Kidney capillary endothelial cell (primary cell): ENCODE data around the gene HMGCR.
A peak's percentile ranks its signal among the peaks of the same experiment; 100 is the strongest.
"Not testable (repeated sequence)": the region's sequence is repeated elsewhere in the genome, so short reads cannot be mapped to it uniquely, and the experiment has no call there.

Experiments used
- DNase-seq: peaks from one replicate; pipeline ENCODE4 v3.0.0-alpha.2; 2018; ENCODE audit warnings: low spot score

Gene HMGCR

DNA sequence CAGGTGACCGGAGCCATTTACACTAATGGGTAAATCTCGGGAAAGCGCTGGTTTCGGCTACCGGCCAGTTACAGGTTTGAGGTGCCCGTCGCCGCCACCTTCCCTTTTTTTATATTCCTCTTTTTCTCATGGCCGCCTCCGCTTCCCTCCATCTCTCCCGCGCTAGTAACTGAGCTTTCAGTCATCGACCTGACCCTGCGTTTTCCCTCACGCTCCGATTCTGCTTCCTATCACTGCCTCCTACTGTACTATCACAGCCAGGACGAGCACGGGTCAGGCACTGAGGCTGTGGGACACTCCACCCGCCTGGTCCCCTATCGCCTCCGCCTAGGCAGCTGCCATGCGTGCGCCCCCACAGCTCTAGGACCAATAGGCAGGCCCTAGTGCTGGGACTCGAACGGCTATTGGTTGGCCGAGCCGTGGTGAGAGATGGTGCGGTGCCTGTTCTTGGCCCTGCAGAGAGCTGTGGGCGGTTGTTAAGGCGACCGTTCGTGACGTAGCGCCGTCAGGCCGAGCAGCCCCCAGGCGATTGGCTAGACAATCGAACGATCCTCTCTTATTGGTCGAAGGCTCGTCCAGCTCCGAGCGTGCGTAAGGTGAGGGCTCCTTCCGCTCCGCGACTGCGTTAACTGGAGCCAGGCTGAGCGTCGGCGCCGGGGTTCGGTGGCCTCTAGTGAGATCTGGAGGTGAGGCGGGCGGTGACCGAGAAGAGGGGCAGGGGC, at the start of gene HMGCR:
Gene HMGCR, plus strand, starts transcription at position 606 of the 722 bp plus-strand sequence. CDS start 5,386 bp downstream, outside the sequence.
- peak; percentile 99 for DNase-seq

GRCh38 chr5:75291844-75292243, 45.2 kb upstream of the HMGCR start:
- not testable (repeated sequence) for DNase-seq

DNA sequence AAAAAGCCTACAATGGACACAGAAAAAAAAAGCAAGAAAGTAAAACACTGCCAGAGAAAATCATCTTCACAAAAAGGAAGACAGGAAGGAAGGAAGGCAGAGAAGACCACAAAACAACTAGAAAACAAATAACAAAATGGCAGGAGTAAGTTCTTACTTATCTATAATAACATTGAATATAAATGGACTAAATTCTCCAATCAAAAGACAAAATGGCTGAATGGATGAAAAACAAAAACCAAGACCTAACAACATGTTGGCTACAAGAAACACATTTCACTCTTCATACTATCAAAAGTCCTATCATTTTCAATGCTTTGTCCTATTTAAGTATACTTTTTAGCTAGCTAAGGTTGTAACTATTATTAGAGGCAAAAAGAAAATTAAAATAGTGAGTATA, 36.9 kb upstream of the HMGCR start:
- DNase-seq: no peak

GRCh38 chr5:75303419-75303818, 33.6 kb upstream of the HMGCR start:
- no peak for DNase-seq

GRCh38 chr5:75304486-75304885, 32.5 kb upstream of the HMGCR start:
- not testable (repeated sequence) for DNase-seq

DNA sequence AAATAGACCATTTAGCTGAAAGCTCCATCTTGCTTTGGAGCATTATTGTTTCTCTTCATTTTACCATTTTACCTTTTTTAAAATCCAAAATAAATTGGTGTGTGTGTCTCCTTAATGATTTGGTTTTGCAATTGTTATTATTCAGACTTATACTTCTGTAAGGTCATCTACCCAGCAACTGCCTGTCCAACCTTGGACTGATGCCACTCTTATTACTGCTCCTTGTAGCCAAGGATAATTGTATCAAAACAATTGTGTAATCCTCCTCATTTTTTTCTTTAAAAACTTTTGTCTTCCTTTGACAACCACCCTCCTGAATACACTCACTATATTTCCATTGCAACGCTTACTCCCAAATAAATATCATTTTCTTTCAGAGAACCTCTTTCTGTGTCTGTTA, 30.3 kb upstream of the HMGCR start:
- no peak for DNase-seq

GRCh38 chr5:75310212-75310611, 26.8 kb upstream of the HMGCR start:
- no peak for DNase-seq

GRCh38 chr5:75319148-75319547, 17.9 kb upstream of the HMGCR start:
- DNase-seq: not testable (repeated sequence)

DNA sequence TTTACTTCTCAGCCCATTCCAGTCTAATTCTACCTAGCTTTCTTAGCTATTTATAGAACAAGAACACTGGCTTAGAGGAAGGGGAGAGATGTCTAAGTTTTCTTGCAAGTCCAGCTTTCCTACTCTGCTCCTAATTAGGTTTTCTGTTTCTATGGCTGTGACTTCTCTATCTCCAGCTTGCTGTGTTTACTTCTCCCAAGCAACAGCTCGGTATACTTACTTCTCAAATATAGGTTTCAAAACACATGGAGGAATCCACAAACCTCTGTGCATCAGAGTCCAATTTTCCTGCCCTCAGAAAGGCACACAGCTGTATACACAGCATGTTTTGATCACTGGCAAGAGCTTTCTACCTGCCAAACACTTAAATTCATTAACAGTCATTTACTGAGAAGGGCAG, 17.4 kb upstream of the HMGCR start:
- no peak for DNase-seq

GRCh38 chr5:75320371-75320770, 16.6 kb upstream of the HMGCR start:
- DNase-seq: no peak

GRCh38 chr5:75322066-75322465, 15.0 kb upstream of the HMGCR start:
- no peak for DNase-seq

- DNase-seq: no peak
Measured at GRCh38 chr5:75324791-75325190, 12.2 kb upstream of the HMGCR start.

- DNase-seq: no peak
Measured at GRCh38 chr5:75325242-75325641, 11.8 kb upstream of the HMGCR start.

- no peak for DNase-seq
Measured at GRCh38 chr5:75330404-75330803, 6.6 kb upstream of the HMGCR start.

DNA sequence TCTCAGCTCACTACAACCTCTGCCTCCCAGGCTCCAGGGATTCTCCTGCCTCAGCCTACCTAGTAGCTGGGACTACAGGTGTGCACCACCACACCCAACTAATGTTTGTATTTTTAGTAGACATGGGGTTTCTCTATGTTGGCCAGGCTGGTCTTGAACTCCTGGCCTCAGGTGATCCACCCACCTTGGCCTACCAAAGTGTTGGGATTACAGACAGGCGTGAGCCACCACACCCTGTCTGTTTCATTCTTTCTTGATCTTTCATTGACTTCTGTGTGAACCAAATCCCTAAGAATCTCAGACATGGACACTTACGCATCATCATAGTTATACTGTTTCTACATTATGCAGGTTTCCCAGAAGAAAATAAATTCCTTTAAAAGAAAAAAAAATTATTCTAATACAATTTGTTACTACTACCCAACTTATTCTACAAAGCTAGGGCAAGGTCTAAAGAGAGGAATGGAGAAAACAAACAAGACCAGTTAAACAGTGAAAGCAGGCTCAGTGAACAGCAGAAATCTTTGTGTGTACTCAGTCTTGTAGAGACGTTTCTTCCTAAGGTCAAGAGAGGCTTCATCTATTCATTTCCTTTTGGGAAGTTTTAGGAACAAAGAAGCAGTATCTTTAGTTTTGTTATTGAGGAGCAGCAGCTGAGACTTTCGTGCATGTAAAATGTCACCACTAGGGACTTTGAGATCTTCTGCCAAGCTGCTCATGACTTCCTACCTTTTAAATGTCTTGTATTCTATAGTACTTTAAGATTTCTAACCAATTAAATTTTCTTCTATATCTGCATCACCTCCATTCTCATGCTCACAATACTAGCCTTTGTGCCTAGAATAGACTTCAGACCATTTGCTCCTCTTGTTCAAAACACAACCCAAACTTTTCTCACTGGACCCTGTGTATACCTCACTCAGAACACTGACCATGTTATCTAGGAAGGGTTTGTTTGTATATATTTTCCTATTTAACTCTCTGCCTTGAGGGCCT, 5.6 kb upstream of the HMGCR start:
- DNase-seq: no peak

DNA sequence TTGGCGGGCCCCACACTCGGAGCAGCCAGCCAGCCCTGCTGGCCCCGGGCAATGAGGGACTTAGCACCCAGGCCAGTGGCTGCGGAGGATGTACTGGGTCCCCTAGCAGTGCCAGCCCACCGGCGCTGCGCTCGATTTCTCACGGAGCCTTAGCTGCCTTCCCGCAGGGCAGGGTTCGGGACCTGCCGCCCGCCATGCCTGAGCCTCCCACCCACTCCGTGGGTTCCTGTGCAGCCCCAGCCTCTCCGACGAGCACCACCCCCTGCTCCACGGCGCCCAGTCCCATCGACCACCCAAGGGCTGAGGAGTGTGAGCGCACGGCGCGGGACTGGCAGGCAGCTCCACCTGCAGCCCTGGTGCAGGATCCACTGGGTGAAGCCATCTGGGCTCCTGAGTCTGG, 3.3 kb upstream of the HMGCR start:
- not testable (repeated sequence) for DNase-seq

GRCh38 chr5:75334413-75334812, 2.6 kb upstream of the HMGCR start:
- not testable (repeated sequence) for DNase-seq

- no peak for DNase-seq
Measured at GRCh38 chr5:75335486-75335885, 1.5 kb upstream of the HMGCR start.

DNA sequence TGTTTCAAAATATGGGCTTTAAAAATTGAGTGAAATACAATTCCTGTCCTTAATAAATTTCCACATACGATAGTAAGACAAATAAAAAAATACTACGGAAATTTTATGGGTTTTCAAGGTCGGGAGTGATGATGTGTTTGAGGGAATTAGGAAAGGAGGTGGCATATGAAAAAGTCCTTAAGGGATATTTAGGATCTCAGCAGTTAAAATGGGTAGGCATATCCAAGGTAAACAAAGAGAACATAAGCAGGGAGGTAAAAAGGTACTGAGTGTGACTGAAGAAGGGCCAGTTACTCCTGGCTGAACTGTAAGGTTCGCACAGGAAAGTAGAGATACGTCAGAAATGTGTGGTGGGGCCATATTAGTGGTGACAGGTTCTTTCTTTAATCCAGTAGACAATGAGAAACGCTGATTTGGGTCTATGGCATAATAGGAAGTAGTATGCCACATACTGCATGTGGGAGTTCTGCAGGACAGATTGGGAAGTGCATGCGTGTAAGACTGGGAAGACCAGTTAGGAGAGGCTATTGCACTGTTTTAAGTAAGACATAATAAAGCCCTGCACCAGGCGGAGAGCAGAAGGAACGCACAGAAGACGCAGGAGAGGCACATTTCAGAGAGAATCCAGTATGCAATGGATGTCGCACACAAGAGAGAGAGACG, 937 bp upstream of the HMGCR start:
- DNase-seq: peak; percentile 76

GRCh38 chr5:75337366-75338021, 474 bp downstream of the HMGCR start:
- DNase-seq: peak; percentile 13

DNA sequence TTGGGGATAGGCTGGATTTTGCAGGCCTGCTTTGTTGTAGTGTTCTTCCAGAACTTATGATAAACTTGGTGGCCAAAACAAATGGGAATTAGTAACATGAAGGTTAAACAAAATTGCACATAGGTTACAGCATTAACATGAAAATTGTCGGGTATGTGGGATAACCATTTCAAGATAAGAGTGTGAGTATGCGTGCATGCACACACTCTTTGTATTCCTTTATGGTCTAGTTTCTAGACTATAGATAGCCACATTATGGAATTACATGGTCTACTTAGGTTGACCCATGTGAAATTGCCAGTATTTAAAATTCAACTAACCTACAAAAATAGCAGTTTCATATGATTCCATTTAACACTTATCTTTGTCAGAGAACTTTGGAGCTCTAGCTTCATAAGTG, 1.4 kb downstream of the HMGCR start:
- no peak for DNase-seq
